Gastroesophageal sphincter (tissue), 4 donors: ENCODE data around the gene NOS1AP. TPM values are rescaled to one million over a fixed set of nuclear protein-coding genes. Genes with fewer than 3 reads are reported as not detected.

Experiments
- ATAC-seq: fragments of 150-250 bp; one replicate; pipeline ENCODE4 v1.9.1; 2016; ENCODE audit warnings: mild to moderate bottlenecking, moderate library complexity
- H3K27ac ChIP-seq, 4 donors: fragments of 200-600 bp; sonication (generic) in 3 of 4; 1 replicate in 3 of 4; 2 replicates in 1 of 4; pipeline ENCODE4 v1.5.1; 2016 to 2019
- H3K27me3 ChIP-seq: fragments of 200-600 bp; sonication (generic); one replicate; pipeline ENCODE4 v1.5.1; 2019
- H3K36me3 ChIP-seq, 2 donors: fragments of 200-600 bp; sonication (generic); one replicate each; pipeline ENCODE4 v1.5.1; 2019; ENCODE audit warnings: control low read depth in 1 of 2
- H3K4me1 ChIP-seq, 3 donors: fragments of 200-600 bp; sonication (generic); 1 replicate in 2 of 3; 2 replicates in 1 of 3; pipeline ENCODE4 v1.5.1; 2016 to 2019; ENCODE audit warnings: control low read depth in 2 of 3
- H3K4me3 ChIP-seq, 2 donors: fragments of 200-600 bp; sonication (generic); one replicate each; pipeline ENCODE4 v1.5.1; 2019; ENCODE audit warnings: mild to moderate bottlenecking in 1 of 2, moderate library complexity in 1 of 2
- H3K9me3 ChIP-seq, 3 donors: fragments of 200-600 bp; sonication (generic); one replicate each; pipeline ENCODE4 v1.5.1; 2017 to 2019; ENCODE audit warnings: control low read depth in 2 of 3
- CTCF ChIP-seq, 4 experiments: fragments of 200-600 bp in 2 of 4; fragments of 450-650 bp in 2 of 4; sonication (generic) in 1 of 4; IDR thresholded peaks; one replicate each; pipeline ENCODE4 v1.5.1; 2017 to 2019; ENCODE audit warnings: antibody characterized with exemption in 4 of 4, mild to moderate bottlenecking in 2 of 4, moderate library complexity in 2 of 4
- EP300 ChIP-seq: sonication (generic); formaldehyde crosslinking; IDR thresholded peaks from one replicate; pipeline ENCODE4 v1.6.1; 2017; ENCODE audit warnings: antibody characterized with exemption, mild to moderate bottlenecking
- POLR2A ChIP-seq, 2 donors: fragments of 450-650 bp; IDR thresholded peaks; one replicate each; pipeline ENCODE4 v1.6.1; 2017; ENCODE audit warnings: antibody characterized with exemption in 2 of 2, mild to moderate bottlenecking in 2 of 2, moderate library complexity in 1 of 2
- POLR2AphosphoS5 ChIP-seq: sonication (generic); formaldehyde crosslinking; IDR thresholded peaks from one replicate; pipeline ENCODE4 v1.6.1; 2017; ENCODE audit warnings: antibody characterized with exemption
- WGBS, 2 donors: methylation state at CpG; one replicate each; pipeline ENCODE4 v1.1.5; 2018; ENCODE audit warnings: low coverage in 1 of 2; 5-methylcytosine and 5-hydroxymethylcytosine counted together
- total RNA-seq, 4 donors: library from RNA; depleted of rRNA; stranded (reverse); fragments of >200 nt; gene quantifications; one replicate each; pipeline ENCODE4 v1.1.0, GENCODE V29; 2016

The NOS1AP gene
- total RNA-seq, 4 donors from 2014 or later, result 3.5 to 7.8 (median 4.1) TPM

DNA sequence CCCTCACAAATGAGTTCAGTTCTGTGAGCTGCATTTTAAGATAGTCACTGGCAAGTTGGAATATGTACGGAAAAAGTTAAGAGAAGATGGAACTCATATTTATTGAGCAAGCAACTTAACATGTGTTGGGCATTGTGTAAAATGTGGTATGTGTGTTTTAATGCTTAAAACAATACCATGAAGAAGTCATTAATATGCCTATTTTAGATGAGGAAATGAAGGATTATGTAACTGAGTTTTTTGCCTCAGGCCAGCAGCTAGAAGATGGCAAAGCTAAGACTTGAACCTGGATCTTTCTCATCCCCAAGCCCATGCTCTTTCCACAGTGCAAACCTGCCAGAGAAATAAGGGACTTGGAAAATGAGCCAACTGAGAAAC is 258.3 kb downstream of the NOS1AP start:
- Histone ChIP-seq H3K4me3 (no peak overlapping the region), H3K27me3 (no peaks in the 10 kb centered on the region), H3K9me3 (no peaks in the 10 kb centered on the region), H3K36me3 (no peaks in the 10 kb centered on the region), H3K4me1 (no peaks in the 10 kb centered on the region), H3K27ac (no peak overlapping the region)
- TF ChIP-seq EP300 (no peak), POLR2AphosphoS5 (no peak), POLR2A (IDR thresholded peaks at IDR 0.05) (no peak), CTCF (IDR thresholded peaks at IDR 0.05) (no peak)
- no peak for ATAC-seq
- WGBS, 2 donors, result 89 to 100% methylated on average over 1 of the region's 1 CpG

GRCh38 chr1:162328512-162328911 is 259.0 kb downstream of the NOS1AP start:
- ATAC-seq, result no peak
- no peaks in the 10 kb centered on the region for H3K27me3 ChIP-seq
- TF ChIP-seq EP300 (no peak), CTCF (IDR thresholded peaks at IDR 0.05) (no peak), POLR2AphosphoS5 (no peak), POLR2A (IDR thresholded peaks at IDR 0.05) (no peak)

DNA sequence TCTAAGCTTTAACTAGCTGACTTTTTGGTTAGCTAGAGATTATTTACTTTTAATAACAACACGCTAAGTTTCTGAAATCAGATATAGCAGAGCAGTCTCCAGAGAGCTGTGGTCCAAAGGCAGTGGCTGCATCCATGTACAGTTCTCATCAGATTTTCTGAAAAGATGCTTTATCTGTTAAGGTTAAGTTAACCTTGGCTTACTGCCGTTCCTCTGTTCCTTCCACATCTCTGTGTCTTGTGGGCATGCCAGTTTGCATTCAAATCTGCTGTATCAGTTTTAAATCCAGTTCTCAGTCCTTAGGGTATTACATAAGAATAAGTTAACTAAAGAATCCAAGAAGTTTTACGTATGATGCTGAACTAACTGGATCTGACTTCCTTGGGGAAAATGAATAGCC is 260.3 kb downstream of the NOS1AP start:
- WGBS, 2 donors, result 35 to 66% methylated on average over 2 to 3 of the region's 3 CpGs
- Histone ChIP-seq H3K27ac (no peak overlapping the region), H3K4me1 (no peaks in the 10 kb centered on the region), H3K4me3 (no peak overlapping the region), H3K9me3 (no peaks in the 10 kb centered on the region), H3K36me3 (no peaks in the 10 kb centered on the region), H3K27me3 (no peaks in the 10 kb centered on the region)
- TF ChIP-seq POLR2AphosphoS5 (no peak), CTCF (IDR thresholded peaks at IDR 0.05) (no peak)
- ATAC-seq, result no peak

More at GRCh38 chr1:162328512-162328911, 259.0 kb downstream of the NOS1AP start:
- no peak overlapping the region for H3K4me3 ChIP-seq
- no peaks in the 10 kb centered on the region for H3K36me3 ChIP-seq
- H3K27ac ChIP-seq, result no peak overlapping the region
- no peaks in the 10 kb centered on the region for H3K4me1 ChIP-seq
- no peaks in the 10 kb centered on the region for H3K9me3 ChIP-seq

DNA sequence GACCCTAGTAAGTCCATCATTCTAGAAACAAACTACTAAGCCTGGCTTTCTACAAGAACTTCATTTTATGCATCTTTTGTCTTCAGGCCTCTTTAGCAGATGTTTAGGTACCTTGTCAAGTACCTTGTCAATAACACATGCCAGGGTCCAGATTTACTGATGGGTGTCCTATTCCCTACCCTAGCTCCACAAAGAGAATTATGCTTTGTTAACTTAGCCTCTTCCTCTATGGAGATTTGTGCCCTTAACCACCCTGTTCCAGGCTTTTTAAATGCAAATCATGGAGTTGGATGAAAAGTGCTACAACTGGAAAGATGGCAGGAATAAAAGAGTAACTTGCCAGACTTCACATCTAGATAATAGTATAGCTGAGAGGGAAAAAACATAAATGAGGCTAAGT is 264.5 kb downstream of the NOS1AP start:
- no peaks in the 10 kb centered on the region for H3K27me3 ChIP-seq
- no peaks in the 10 kb centered on the region for H3K36me3 ChIP-seq
- no peak for ATAC-seq
- TF ChIP-seq POLR2A (IDR thresholded peaks at IDR 0.05), result no peak
- H3K27ac ChIP-seq, result no peak overlapping the region
- no peak overlapping the region for H3K4me3 ChIP-seq
- H3K9me3 ChIP-seq, result no peaks in the 10 kb centered on the region
- H3K4me1 ChIP-seq, result no peaks in the 10 kb centered on the region

GRCh38 chr1:162335126-162335525 is 265.6 kb downstream of the NOS1AP start:
- WGBS, 2 donors, result 59 to 69% methylated on average over 3 to 4 of the region's 5 CpGs
- H3K27ac ChIP-seq, result no peak overlapping the region
- no peak overlapping the region for H3K4me3 ChIP-seq
- no peaks in the 10 kb centered on the region for H3K4me1 ChIP-seq
- TF ChIP-seq CTCF (IDR thresholded peaks at IDR 0.05) (no peak), POLR2A (IDR thresholded peaks at IDR 0.05) (no peak), POLR2AphosphoS5 (no peak), EP300 (no peak)
- ATAC-seq, result no peak
- H3K9me3 ChIP-seq, result no peaks in the 10 kb centered on the region
- H3K36me3 ChIP-seq, result no peaks in the 10 kb centered on the region
- no peaks in the 10 kb centered on the region for H3K27me3 ChIP-seq
